AG04450 (cell line): Measurements from ENCODE around the gene SRA1. TPM values are rescaled to one million over a fixed set of nuclear protein-coding genes. Genes with fewer than 3 reads are reported as not detected.

Experiments
- CTCF ChIA-PET: fragments of 300-600, 350-600 bp; formaldehyde crosslinking; extraction: SDS; loops from one replicate; lab custom pipeline; 2022; ENCODE audit warnings: antibody characterized with exemption, inconsistent platforms; lab: Charles Lee
- POLR2A ChIA-PET: fragments of 350-600 bp; formaldehyde crosslinking; extraction: SDS; loops from one replicate; lab custom pipeline; 2021; ENCODE audit warnings: antibody characterized with exemption, inconsistent platforms; lab: Yijun Ruan, JAX
- DNase-seq: peaks from one replicate; pipeline ENCODE4 v3.0.0-alpha.2; 2011; ENCODE audit warnings: low read depth, low spot score
- H3K27ac ChIP-seq: one replicate; pipeline ENCODE4 v1.5.1; 2012; ENCODE audit warnings: low read depth, low read length, control low read depth
- H3K27me3 ChIP-seq: one replicate; pipeline ENCODE4 v1.6.0; 2012; ENCODE audit warnings: low read length; ENCODE audit not compliant: control insufficient read depth, insufficient read depth
- H3K4me3 ChIP-seq: 2 replicates; pipeline ENCODE4 v1.5.1; 2011; ENCODE audit warnings: mild to moderate bottlenecking, low read depth, low read length, control low read depth
- H3K9me3 ChIP-seq: 2 replicates; pipeline ENCODE4 v1.5.1; 2012; ENCODE audit warnings: low read length; ENCODE audit not compliant: control insufficient read depth, insufficient read depth
- CTCF ChIP-seq: IDR thresholded peaks from 2 replicates; pipeline ENCODE4 v1.5.1; 2011; ENCODE audit warnings: low read depth, low read length, control low read depth, inconsistent platforms
- polyA plus RNA-seq: library from polyadenylated mRNA; depleted of rRNA; stranded (reverse); fragments of >200 nt; gene quantifications from 2 replicates; pipeline ENCODE4 v1.2.3, GENCODE V29; 2011

The SRA1 gene
- polyA plus RNA-seq, 1 experiment, result 52.8 TPM

- ChIA-PET CTCF (interaction anchor here (0.6 to 2.5 kb wide), 19 partner anchors 9 to 958 kb away, joined by 3 to 19 read pairs (median 3); partner anchors contain the start of genes CD14, IK, NDUFA2 and SRA1), POLR2A (interaction anchor here (0.6 to 3.6 kb wide), 13 partner anchors 9 to 117 kb away, joined by 3 to 42 read pairs (median 4); partner anchors contain the start of genes APBB3, IK, NDUFA2 and SRA1)
- peak; percentile 90 for DNase-seq
- peak; percentile 63 for TF ChIP-seq CTCF
- Histone ChIP-seq H3K4me3 (peak within 1 kb of the TSS; percentile 49), H3K27ac (peak within 1 kb of the TSS; percentile 93), H3K27me3 (no peaks in the 10 kb centered on the region), H3K9me3 (no peaks in the 10 kb centered on the region)
Measured at GRCh38 chr5:140547508-140548299, 9.6 kb downstream of the SRA1 start, which contains the start of gene EIF4EBP3. EIF4EBP3 (plus strand) TSS chr5:140547662; CDS start chr5:140547738, 76 bp downstream.

- Histone ChIP-seq H3K27ac (peak overlapping the region; percentile 93), H3K4me3 (peak overlapping the region; percentile 7; the same call in 1 of the 2 replicates), H3K9me3 (no peaks in the 10 kb centered on the region), H3K27me3 (no peaks in the 10 kb centered on the region)
- ChIA-PET CTCF (interaction anchor here (0.6 to 2.5 kb wide), 15 partner anchors 9 to 959 kb away, joined by 3 to 19 read pairs (median 3); partner anchors contain the start of genes CD14, IK, NDUFA2 and SRA1), POLR2A (interaction anchor here (0.6 to 3.6 kb wide), 10 partner anchors 9 to 118 kb away, joined by 3 to 42 read pairs (median 6); partner anchors contain the start of genes APBB3, IK, NDUFA2 and SRA1)
- DNase-seq, result no peak
- no peak for TF ChIP-seq CTCF
Measured at GRCh38 chr5:140546851-140547507, 10.3 kb downstream of the SRA1 start.

- CTCF ChIA-PET, result interaction anchor here (1.7 kb wide), 1 partner anchor 173 kb away, joined by 7 read pairs; no protein-coding TSS in a partner anchor
- H3K27me3 ChIP-seq, result no peaks in the 10 kb centered on the region
- no peak overlapping the region for H3K27ac ChIP-seq
- no peak overlapping the region for H3K4me3 ChIP-seq
- POLR2A ChIA-PET, result no interaction called here
- no peak for DNase-seq
- H3K9me3 ChIP-seq, result no peaks in the 10 kb centered on the region
- no peak for TF ChIP-seq CTCF
Measured at GRCh38 chr5:140545606-140546005, 11.7 kb downstream of the SRA1 start.

GRCh38 chr5:140544986-140545385 is 12.3 kb downstream of the SRA1 start:
- ChIA-PET POLR2A (no interaction called here), CTCF (no interaction called here)
- Histone ChIP-seq H3K9me3 (no peaks in the 10 kb centered on the region), H3K4me3 (no peak overlapping the region), H3K27ac (no peak overlapping the region), H3K27me3 (no peaks in the 10 kb centered on the region)
- no peak for DNase-seq
- TF ChIP-seq CTCF, result no peak
